ENCODE results near the gene ESRRB. TPM values are rescaled to one million over a fixed set of nuclear protein-coding genes. Genes with fewer than 3 reads are reported as not detected.

Gene ESRRB
- polyA plus RNA-seq, 1 donor = 2.7 TPM

DNA sequence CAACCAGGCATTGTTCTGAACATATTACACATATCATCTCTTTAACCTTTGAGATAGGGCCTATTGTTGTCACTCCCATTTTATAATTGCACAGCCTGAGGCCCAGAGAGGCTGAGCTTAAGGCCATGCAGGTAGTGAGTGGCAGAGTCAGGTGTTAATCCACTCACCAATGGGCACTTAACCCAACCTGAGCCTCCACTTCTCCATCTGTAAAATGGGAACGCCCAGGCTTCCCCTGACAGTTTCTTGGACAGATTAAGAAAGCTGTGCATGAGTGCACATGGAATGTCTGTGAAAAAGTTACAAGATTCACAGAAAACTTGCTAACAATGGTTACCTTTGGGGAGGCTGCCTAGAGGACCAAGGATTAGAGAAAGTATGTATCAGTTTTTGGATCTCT lies 32.9 kb downstream of the ESRRB start:
- no peak for DNase-seq

DNA sequence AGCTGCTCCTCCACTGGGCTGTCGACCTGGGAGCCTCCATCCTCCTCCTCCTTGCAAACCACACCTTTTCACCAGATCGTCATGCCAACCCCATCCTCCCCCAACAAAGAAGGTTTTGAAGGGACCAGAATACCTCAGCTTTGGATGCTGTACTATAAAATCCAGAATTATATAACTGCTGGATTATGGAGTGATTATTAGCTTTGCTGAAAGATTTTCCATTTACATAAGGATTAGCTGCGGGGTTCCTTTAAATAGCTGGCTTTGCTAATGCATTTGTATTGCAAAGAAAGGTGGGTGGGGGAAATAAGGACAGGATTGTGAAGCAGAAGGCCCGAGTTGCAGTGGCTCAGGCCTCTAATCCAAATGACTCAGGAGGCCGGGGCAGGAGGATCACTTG lies 36.6 kb downstream of the ESRRB start:
- no peak for DNase-seq

DNA sequence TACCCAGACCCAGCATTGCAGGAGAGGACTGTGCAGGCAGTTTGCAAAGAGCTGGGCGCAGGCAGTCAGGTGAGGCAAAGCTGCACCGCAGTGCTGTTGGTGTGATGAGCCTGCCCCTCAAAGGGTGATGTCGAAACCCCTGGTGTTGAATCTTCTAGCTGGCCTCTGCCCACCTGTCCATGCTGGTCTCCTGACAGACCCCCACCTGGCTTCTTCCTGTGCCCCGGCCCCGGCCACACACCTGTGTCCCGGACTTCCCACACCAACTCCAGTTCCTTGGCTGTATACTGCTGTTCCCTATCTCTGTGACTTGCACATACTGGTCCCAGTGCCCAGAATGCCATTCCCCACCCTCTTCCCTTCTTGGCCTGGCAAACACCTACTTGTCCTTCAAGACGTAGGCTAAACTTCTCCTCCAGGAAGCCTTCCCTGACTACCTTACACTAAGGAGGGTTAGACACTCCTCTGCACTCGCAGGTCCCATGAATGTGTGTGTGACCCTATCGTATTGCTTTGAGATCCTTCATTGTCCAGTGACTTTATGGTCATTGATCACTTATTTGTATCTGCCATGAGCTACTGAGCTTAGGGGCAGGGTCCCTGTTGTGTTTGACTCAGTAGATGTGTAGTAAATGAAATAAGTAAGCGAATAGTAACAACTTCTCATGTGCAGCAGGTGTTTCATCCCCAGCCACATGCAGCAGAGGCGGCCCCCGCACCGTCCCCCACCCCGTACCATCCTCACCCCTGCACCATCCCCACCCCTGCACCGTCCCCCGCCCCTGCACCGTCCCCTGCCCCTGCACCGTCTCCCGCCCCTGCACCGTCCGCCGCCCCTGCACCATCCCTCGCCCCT lies 37.4 kb downstream of the ESRRB start:
- no peak for DNase-seq

- DNase-seq = no peak
These were observed 38.1 kb downstream of the ESRRB start for GRCh38 chr14:76413962-76414600.

DNA sequence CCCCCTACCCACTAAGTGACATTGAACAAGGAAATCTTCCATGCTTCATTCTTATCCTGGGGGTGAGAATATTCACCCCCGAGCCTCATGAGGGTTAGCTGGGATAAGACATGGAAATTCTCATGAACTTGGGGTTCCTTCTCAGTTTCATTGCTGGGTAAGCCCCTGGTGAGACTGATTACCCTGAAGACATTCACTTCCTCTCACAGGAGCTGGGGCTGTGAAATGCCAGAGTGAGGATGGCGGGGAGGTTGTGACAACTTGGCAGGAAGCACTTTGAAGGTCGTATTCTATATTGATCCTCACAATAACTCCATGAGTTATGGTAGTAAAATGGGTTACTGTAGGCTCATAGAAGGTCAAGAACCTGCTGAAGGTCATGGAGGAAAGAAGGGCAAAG lies 43.5 kb downstream of the ESRRB start:
- DNase-seq = no peak

GRCh38 chr14:76420827-76421226 lies 44.9 kb downstream of the ESRRB start:
- DNase-seq = no peak

DNA sequence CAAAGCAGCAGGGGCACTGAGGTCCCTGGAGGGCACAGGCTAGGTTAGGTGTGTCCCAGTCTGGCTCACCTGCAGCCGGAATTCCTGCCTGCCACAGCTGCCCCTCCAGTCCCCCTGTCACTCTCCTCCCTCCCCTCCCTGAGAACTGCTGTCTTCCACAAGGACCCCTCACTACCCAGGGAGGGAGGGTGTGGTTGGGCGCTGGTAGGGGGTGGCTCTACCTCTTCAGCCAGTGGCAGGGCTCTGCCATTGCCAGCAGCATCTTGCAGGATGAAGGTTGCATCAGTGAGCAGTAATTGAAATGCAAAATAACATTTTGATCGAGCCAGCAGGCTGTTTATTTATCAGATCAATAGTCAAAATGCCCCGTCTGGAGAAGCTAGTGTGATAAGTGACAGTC lies 45.7 kb downstream of the ESRRB start:
- DNase-seq = no peak

GRCh38 chr14:76422662-76423061 lies 46.7 kb downstream of the ESRRB start:
- no peak for DNase-seq

DNA sequence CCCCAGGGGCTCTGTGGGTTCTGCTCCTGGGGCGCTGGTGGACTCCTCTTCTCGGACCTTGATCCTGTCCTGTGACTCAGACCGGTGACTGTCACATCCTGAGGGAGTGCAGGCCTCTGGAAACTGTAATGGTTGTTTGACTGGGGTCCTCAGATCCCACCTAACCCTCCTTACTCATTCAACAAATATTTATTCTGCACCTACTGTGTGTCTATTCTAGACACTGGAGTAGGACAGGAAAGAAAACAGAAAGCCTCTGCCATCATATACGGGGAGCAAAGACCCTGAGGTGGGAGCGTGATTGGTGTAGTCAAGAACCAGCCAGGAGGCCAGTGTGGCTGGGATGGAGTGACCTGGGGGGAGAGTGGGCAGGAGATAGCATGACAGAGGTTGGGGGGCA lies 47.6 kb downstream of the ESRRB start:
- no peak for DNase-seq

DNA sequence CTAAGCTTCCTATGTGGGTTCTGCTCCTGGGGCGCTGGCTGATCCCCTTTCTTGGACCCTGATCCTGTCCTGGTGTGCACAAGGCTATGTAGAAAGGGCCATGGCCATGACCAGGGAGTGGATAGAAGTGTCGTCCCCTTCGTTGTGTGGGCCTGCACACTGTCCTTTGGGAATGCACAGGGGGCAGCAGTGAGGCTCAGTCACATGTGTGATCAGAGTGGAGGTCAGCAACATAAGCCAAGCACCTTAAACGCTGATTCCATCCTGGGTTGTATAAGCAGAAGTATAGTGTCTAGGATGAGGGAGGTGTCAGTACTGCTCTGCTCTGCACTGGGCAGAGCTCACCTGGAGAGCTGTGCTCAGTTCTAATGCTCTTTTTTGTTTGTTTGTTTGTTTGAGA lies 48.4 kb downstream of the ESRRB start:
- no peak for DNase-seq

- no peak for DNase-seq
These were observed 50.3 kb downstream of the ESRRB start for GRCh38 chr14:76426161-76426696.

DNA sequence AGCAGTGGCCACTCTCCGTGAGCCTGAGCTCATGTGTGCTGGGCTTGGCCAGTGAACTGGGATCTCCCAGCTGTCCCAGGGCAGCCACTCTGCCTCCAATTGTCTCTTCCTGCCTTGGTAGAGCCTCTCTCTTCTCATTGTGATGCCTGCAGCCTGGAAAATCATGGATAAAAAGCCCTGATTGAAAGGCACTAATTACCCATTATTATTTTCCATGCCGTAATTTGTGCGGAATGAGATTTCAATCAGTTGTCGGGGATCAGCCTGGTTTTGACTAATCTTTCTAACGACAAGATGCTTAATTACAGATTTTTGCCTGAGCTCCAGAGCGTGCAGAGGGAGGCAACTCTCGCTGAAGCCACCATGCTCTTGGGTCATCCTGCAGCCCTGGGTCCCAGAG lies 52.7 kb downstream of the ESRRB start:
- no peak for DNase-seq

GRCh38 chr14:76430017-76430416 lies 54.1 kb downstream of the ESRRB start:
- no peak for DNase-seq

GRCh38 chr14:76430475-76430980 lies 54.6 kb downstream of the ESRRB start:
- DNase-seq = no peak

GRCh38 chr14:76431538-76431937 lies 55.6 kb downstream of the ESRRB start:
- no peak for DNase-seq

DNA sequence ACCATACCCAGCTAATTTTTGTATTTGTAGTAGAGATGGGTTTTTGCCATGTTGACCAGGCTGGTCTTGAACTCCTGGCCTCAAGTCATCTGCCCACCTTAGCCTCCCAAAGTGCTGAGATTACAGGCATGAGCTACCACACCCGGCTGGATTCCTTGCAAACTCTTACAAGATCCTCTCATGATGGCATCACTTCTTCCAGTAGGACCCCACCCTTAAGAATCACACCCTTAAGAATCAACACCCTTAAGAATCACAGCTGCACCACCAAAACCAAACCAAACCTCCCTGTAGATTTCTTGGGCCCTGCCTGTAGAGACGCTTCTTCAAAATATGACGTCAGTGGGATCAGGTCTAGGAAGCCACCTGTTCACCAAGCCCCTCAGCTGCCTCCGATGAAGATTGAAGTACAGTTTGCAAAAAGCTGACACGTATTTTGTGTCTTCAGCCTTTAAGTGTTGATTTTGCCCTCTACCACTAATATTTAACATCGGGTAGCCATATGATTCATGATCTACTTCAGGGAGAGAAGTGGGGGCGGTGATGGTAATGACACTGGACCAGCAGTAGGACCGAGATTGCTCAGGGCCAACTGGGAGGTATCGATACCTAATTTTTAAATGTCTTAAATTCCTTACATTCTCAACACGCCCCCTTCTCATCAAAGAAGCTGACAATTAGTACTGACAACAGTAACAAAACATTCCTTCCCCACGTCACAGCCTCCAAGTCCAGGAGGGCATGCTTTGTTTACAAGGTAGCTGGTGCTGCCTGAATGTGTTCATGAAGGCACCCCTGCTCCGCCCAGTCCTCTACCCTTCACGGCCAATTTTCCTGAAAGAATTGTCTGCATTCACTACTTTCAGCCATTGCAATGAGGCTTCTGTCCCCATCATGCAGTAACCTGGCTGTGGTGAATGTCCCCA lies 57.2 kb downstream of the ESRRB start:
- DNase-seq = no peak

DNA sequence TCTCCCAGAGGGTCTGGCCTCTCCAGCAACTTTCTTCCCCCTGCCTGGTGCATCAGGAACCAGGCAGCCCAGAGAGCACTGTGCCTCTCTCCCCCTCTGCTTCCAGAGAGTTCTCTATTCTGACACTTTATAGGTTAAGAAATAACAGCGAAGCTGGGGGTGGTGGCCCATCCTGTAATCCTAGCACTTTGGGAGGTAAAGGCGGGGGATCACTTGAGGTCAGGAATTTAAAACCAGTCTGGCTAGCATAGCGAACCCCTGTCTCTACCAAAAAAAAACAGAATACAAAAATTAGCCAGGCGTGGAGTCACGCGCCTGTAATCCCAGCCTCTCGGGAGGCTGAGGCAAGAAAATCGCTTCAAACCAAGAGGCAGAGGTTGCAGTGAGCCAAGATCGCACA lies 58.3 kb downstream of the ESRRB start:
- no peak for DNase-seq

GRCh38 chr14:76439237-76439775 lies 63.4 kb downstream of the ESRRB start:
- no peak for DNase-seq

DNA sequence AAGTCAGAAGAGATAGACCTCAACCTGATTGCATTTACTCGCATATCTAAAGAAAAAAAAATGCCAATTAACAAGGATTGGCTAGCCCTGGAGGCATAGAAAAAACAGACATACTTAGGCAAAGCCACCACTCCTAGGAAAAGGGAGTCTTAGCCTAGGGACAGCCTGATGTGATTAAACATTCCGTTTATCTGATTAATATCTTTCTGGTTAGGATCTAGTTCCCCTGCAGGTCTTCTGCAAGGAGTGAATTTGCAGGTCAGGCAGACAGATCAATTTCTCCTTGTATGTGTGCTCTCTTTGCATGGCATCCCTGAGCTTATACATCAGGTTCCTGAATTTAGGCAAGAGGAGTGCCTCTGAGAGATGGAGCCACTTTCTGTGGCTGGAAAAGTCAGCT lies 70.5 kb downstream of the ESRRB start:
- no peak for DNase-seq

- no peak for DNase-seq
These were observed 71.0 kb downstream of the ESRRB start for GRCh38 chr14:76446921-76447320.

DNA sequence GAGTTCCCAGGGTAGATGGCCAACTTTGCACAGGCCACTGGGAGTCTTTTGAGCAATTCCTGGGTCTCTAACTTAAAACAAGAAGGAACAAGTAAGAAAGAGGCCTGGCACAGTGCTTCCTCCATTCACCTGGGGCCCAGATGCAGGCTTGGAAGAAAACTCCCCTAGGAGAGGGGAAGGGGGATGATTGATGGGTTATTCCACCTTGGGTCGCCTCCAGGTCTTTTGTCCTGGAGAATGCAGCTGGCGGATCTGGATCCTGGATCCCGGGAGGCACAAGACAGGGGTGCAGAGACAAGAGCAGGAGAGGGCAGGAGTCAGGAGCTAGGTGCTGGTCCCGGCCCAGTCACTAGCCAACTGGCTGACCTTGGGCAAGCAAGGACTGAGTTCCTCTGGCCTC lies 74.5 kb downstream of the ESRRB start:
- no peak for DNase-seq

DNA sequence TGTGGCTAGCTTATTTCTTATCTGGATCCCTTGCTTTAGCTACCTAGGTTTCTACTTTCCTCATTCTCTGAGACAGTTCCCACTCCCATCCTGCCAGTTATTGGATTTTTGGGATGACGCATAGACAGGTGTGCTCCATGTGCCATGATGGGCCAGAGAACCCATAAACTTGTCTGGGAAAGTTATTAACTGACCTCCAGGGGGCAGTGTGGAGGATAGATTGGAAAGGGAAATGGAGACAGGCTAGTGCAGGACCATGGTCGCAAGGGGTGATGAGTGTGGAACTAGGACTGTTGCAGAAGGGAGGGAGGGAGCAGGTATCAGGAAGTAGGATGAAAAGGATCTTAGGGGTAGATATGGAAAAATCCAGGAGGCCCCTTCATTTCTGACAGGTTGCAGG lies 80.3 kb downstream of the ESRRB start:
- DNase-seq = no peak
